ENCODE results near the gene DOK4.
"Not testable (repeated sequence)": the region's sequence is repeated elsewhere in the genome, so short reads cannot be mapped to it uniquely, and the experiment has no call there.

Gene DOK4

GRCh38 chr16:57501492-57501891 lies 15.2 kb upstream of the DOK4 start:
- DNase-seq (ENCODE audit: low spot score): no peak

GRCh38 chr16:57500578-57501111 lies 14.4 kb upstream of the DOK4 start:
- no peak for DNase-seq (ENCODE audit: low spot score)

GRCh38 chr16:57499941-57500340 lies 13.6 kb upstream of the DOK4 start:
- not testable (repeated sequence) for DNase-seq (ENCODE audit: low spot score)

GRCh38 chr16:57498031-57498430 lies 11.7 kb upstream of the DOK4 start:
- no peak for DNase-seq (ENCODE audit: low spot score)

GRCh38 chr16:57497121-57497520 lies 10.8 kb upstream of the DOK4 start:
- no peak for DNase-seq (ENCODE audit: low spot score)

GRCh38 chr16:57493767-57494166 lies 7.5 kb upstream of the DOK4 start:
- DNase-seq (ENCODE audit: low spot score): no peak

GRCh38 chr16:57489229-57489628 lies 2.9 kb upstream of the DOK4 start:
- no peak for DNase-seq (ENCODE audit: low spot score)

GRCh38 chr16:57486858-57487834 lies 853 bp upstream of the DOK4 start:
- no peak for DNase-seq (ENCODE audit: low spot score)

- DNase-seq (ENCODE audit: low spot score): no peak
Measured at GRCh38 chr16:57485091-57485915, 990 bp downstream of the DOK4 start.

GRCh38 chr16:57484515-57485005 lies 1.7 kb downstream of the DOK4 start:
- no peak for DNase-seq (ENCODE audit: low spot score)

GRCh38 chr16:57483725-57484514 lies 2.4 kb downstream of the DOK4 start:
- DNase-seq (ENCODE audit: low spot score): no peak

- no peak for DNase-seq (ENCODE audit: low spot score)
Measured at GRCh38 chr16:57482845-57483545, 3.3 kb downstream of the DOK4 start.

- DNase-seq (ENCODE audit: low spot score): no peak
Measured at GRCh38 chr16:57481421-57481820, 4.9 kb downstream of the DOK4 start.

GRCh38 chr16:57480754-57481230 lies 5.5 kb downstream of the DOK4 start:
- no peak for DNase-seq (ENCODE audit: low spot score)

GRCh38 chr16:57479976-57480753 lies 6.1 kb downstream of the DOK4 start:
- DNase-seq (ENCODE audit: low spot score): peak; percentile 96

GRCh38 chr16:57479205-57479975 lies 6.9 kb downstream of the DOK4 start:
- DNase-seq (ENCODE audit: low spot score): peak; percentile 86

- DNase-seq (ENCODE audit: low spot score): no peak
Measured at GRCh38 chr16:57478396-57479204, 7.7 kb downstream of the DOK4 start.

- no peak for DNase-seq (ENCODE audit: low spot score)
Measured at GRCh38 chr16:57477531-57478202, 8.6 kb downstream of the DOK4 start.

Measured in hepatic stellate cell (primary cell).